PC-9 (cell line): ENCODE results near the gene FAU. TPM values are rescaled to one million over a fixed set of nuclear protein-coding genes. Genes with fewer than 3 reads are reported as not detected.

Source experiments
- BruUV-seq: library from RNA; stranded (reverse); fragments of 400-500 nt; replicated peaks from 2 replicates; lab custom pipeline; 2021; lab: Mats Ljungman, UMichigan
- CTCF ChIA-PET: fragments of 300-600 bp; sonication (Branson Sonifier 250); formaldehyde crosslinking; loops from one replicate; lab custom pipeline; 2022; ENCODE audit warnings: antibody characterized with exemption; lab: Charles Lee
- POLR2A ChIA-PET: fragments of 300-600 bp; sonication (Branson Sonifier 250); formaldehyde crosslinking; loops from one replicate; lab custom pipeline; 2022; ENCODE audit warnings: antibody characterized with exemption; ENCODE audit not compliant: unreplicated experiment; lab: Charles Lee
- DNase-seq, 2 experiments: peaks; one replicate each; pipeline versions ENCODE4 v3.0.0 to v3.0.0-alpha.2; 2015 to 2022; ENCODE audit warnings: mixed read lengths in 1 of 2
- H2AFZ ChIP-seq: fragments of 200-600 bp; sonication (generic); 2 replicates; pipeline ENCODE4 v1.8.1; 2017; ENCODE audit warnings: antibody characterized with exemption
- H3F3A ChIP-seq: fragments of 200-600 bp; sonication (generic); 2 replicates; pipeline ENCODE4 v1.8.1; 2017; ENCODE audit warnings: antibody characterized with exemption, mild to moderate bottlenecking, low read depth; ENCODE audit not compliant: insufficient read depth
- H3K27ac ChIP-seq: fragments of 200-600 bp; sonication (generic); 2 replicates; pipeline ENCODE4 v1.6.1; 2016; ENCODE audit warnings: mixed run types
- H3K27me3 ChIP-seq: fragments of 200-600 bp; sonication (generic); 2 replicates; pipeline ENCODE4 v1.6.1; 2016; ENCODE audit warnings: low read depth, mixed run types; ENCODE audit not compliant: insufficient read depth
- H3K36me3 ChIP-seq: fragments of 200-600 bp; sonication (generic); 2 replicates; pipeline ENCODE4 v1.6.1; 2016; ENCODE audit warnings: low read depth, mixed run types
- H3K4me1 ChIP-seq: fragments of 200-600 bp; sonication (generic); replicated peaks from 2 replicates; pipeline ENCODE4 v1.6.1; 2016; ENCODE audit warnings: mixed run types; ENCODE audit not compliant: insufficient read depth
- H3K4me2 ChIP-seq: fragments of 200-600 bp; sonication (generic); 2 replicates; pipeline ENCODE4 v1.6.1; 2017; ENCODE audit warnings: mixed run types
- H3K4me3 ChIP-seq: fragments of 200-600 bp; sonication (generic); 2 replicates; pipeline ENCODE4 v1.6.1; 2016; ENCODE audit warnings: mixed run types
- H3K79me2 ChIP-seq: fragments of 200-600 bp; sonication (generic); 2 replicates; pipeline ENCODE4 v1.6.1; 2017; ENCODE audit warnings: low read depth, mixed run types
- H3K9me2 ChIP-seq: fragments of 200-600 bp; sonication (generic); 2 replicates; pipeline ENCODE4 v1.8.1; 2017; ENCODE audit warnings: mild to moderate bottlenecking; ENCODE audit not compliant: insufficient read depth
- H3K9me3 ChIP-seq: fragments of 200-600 bp; sonication (generic); 2 replicates; pipeline ENCODE4 v1.8.1; 2016; ENCODE audit warnings: low read depth; ENCODE audit not compliant: insufficient read depth
- H4K20me1 ChIP-seq: fragments of 200-600 bp; sonication (generic); 2 replicates; pipeline ENCODE4 v1.8.1; 2017; ENCODE audit not compliant: insufficient read depth
- CTCF ChIP-seq: fragments of 200-600 bp; sonication (generic); conservative IDR thresholded peaks from 2 replicates; pipeline ENCODE4 v1.6.1; 2017; ENCODE audit warnings: mixed run types, antibody characterized with exemption, mild to moderate bottlenecking, moderate library complexity
- EZH2 ChIP-seq: fragments of 200-600 bp; sonication (generic); IDR thresholded peaks from 2 replicates; pipeline ENCODE4 v1.8.0; 2017; ENCODE audit warnings: antibody characterized with exemption, low read depth
- intact Hi-C: fragments of 100-400 bp; cut with micrococcal nuclease; formaldehyde crosslinking; loops from one replicate; pipeline ENCODE4 v1.10.0; 2022; ENCODE audit not compliant: unreplicated experiment
- total RNA-seq: library from RNA; stranded (reverse); gene quantifications from 2 replicates; pipeline ENCODE4 v1.2.3, GENCODE V29; 2021

Gene FAU
- total RNA-seq, 1 experiment from 2014 or later: 973 TPM

GRCh38 chr11:65118097-65118837, 3.7 kb downstream of the FAU start:
- CTCF ChIA-PET: interaction anchor here (0.6 kb wide), 2 partner anchors 144 to 662 kb away, joined by 4 to 13 read pairs; no protein-coding TSS in a partner anchor
- intact Hi-C loops: loop anchor here (5.0 kb wide), 1 partner anchor 341 kb away; the partner anchor contains the start of gene SF1
- Histone ChIP-seq H3K4me1 (peaks cover 37% of the 10 kb centered on the region), H3K9me2 (no peaks in the 10 kb centered on the region), H3K4me2 (no peak overlapping the region), H3F3A (peaks cover 77% of the 10 kb centered on the region), H3K27ac (no peak overlapping the region), H3K79me2 (peaks cover 66% of the 10 kb centered on the region), H3K9me3 (no peaks in the 10 kb centered on the region), H2AFZ (no peak overlapping the region), H4K20me1 (peaks cover 10% of the 10 kb centered on the region; the same call in 1 of the 2 replicates), H3K4me3 (no peak overlapping the region), H3K27me3 (no peaks in the 10 kb centered on the region), H3K36me3 (peaks cover 17% of the 10 kb centered on the region)
- BruUV-seq: no TSS peak
- DNase-seq: no peak
- TF ChIP-seq CTCF (peak; percentile 65), EZH2 (no peak)
- POLR2A ChIA-PET: interaction anchor here (0.5 to 0.6 kb wide), 2 partner anchors 82 to 200 kb away, joined by 3 to 4 read pairs; no protein-coding TSS in a partner anchor

DNA sequence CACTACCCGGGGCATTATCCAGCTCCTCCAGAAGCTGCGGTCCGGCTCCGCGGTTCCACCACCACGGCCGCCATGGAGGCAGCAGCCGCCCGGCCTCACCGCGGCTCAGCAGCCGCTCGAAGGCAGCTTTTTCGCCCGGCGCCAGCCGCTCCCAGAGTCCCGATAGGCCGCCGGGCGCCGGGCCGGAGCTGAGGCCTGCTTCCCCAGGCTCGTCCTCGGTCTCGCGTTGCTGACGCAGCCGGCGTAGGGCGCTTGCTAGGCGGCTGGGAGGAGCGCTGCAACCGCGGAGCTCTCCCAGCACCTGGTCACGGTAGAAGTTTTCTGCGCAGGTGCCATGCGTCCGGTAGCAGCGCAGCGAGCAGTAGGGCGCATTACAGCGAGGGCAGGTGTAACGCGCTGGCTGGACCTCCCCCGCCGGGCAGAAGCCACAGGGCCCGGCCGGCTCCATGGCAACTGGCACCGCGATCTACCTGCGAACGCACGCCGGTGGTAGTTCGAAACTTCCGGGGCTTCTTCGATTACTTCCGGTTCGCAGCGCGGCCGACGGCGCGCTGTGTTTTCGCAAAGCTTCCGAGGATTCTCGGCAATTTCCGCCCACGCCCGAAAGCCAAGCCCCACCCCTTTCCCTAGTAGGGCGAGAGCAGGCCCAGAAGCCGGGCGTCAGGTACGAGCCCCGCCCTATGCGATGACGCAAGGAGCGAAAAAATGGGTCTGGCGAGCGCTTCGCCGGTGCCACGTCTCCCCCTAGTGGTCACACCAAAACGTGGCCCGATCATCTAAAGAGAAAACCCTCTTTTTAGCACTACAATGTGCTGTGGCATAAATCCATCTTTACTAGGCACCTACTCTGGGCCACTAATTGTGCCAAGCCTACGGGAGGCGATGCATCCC, 4.5 kb downstream of the FAU start, which contains the start of gene ZNHIT2:
Gene ZNHIT2, minus strand, starts transcription at position 496 of the 891 bp plus-strand sequence. Its CDS starts 48 bp downstream, at position 448.
- peaks cover 38% of the 10 kb centered on the region for H3K4me1 ChIP-seq
- peak within 1 kb of the TSS; percentile 98 for H3K4me2 ChIP-seq
- H2AFZ ChIP-seq: peak within 1 kb of the TSS; percentile 75
- intact Hi-C loops: loop anchor here (2.0 to 5.0 kb wide), 6 partner anchors 91 to 340 kb away; partner anchors contain the start of genes ARL2, ATG2A, PPP2R5B and SF1
- no peaks in the 10 kb centered on the region for H3K9me2 ChIP-seq
- H3K27ac ChIP-seq: peak within 1 kb of the TSS; percentile 86
- H4K20me1 ChIP-seq: peaks cover 10% of the 10 kb centered on the region; the same call in 1 of the 2 replicates
- CTCF ChIA-PET: interaction anchor here (0.6 to 0.9 kb wide), 5 partner anchors 46 to 1543 kb away, joined by 3 to 13 read pairs (median 5); no protein-coding TSS in a partner anchor
- peaks cover 62% of the 10 kb centered on the region for H3K79me2 ChIP-seq
- peaks cover 71% of the 10 kb centered on the region for H3F3A ChIP-seq
- no peak for TF ChIP-seq EZH2
- TF ChIP-seq CTCF: peak; percentile 98
- H3K36me3 ChIP-seq: peaks cover 17% of the 10 kb centered on the region
- H3K4me3 ChIP-seq: peak within 1 kb of the TSS; percentile 100
- peak; percentile 96 to 100 for DNase-seq
- no peaks in the 10 kb centered on the region for H3K27me3 ChIP-seq
- no peaks in the 10 kb centered on the region for H3K9me3 ChIP-seq
- BruUV-seq: no TSS peak
- POLR2A ChIA-PET: interaction anchor here (0.5 to 0.6 kb wide), 3 partner anchors 39 to 200 kb away, joined by 3 to 6 read pairs (median 4); no protein-coding TSS in a partner anchor
